ENCODE measurements around the gene UBA7. TPM values are rescaled to one million over a fixed set of nuclear protein-coding genes. Genes with fewer than 3 reads are reported as not detected.

UBA7 gene
- total and polyA plus RNA-seq, 7 donors = 3.3 to 10.4 (median 4.9) TPM

- Histone ChIP-seq H3K4me3 (no peak overlapping the region), H3K27ac (no peak overlapping the region), H3K4me1 (no peaks in the 10 kb centered on the region), H3K9me3 (no peaks in the 10 kb centered on the region), H3K27me3 (ENCODE audit: insufficient read depth in 3 of 3, low read length in 2 of 3) (no peaks in the 10 kb centered on the region), H3K36me3 (ENCODE audit: insufficient read depth in 1 of 2, low read depth in 1 of 2) (no peaks in the 10 kb centered on the region)
- ATAC-seq = no peak
- intact Hi-C loops (cut with DNase I) = no loop called here
- DNase-seq = no peak
- TF ChIP-seq, protein P1, sequence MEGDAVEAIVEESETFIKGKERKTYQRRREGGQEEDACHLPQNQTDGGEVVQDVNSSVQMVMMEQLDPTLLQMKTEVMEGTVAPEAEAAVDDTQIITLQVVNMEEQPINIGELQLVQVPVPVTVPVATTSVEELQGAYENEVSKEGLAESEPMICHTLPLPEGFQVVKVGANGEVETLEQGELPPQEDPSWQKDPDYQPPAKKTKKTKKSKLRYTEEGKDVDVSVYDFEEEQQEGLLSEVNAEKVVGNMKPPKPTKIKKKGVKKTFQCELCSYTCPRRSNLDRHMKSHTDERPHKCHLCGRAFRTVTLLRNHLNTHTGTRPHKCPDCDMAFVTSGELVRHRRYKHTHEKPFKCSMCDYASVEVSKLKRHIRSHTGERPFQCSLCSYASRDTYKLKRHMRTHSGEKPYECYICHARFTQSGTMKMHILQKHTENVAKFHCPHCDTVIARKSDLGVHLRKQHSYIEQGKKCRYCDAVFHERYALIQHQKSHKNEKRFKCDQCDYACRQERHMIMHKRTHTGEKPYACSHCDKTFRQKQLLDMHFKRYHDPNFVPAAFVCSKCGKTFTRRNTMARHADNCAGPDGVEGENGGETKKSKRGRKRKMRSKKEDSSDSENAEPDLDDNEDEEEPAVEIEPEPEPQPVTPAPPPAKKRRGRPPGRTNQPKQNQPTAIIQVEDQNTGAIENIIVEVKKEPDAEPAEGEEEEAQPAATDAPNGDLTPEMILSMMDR (IDR thresholded peaks at IDR 0.05) = no peak
- WGBS, 3 donors = 83 to 84% (median 84%) methylated on average over 24 of the region's 24 CpGs
Measured at GRCh38 chr3:49794926-49795905, 18.5 kb downstream of the UBA7 start.

DNA sequence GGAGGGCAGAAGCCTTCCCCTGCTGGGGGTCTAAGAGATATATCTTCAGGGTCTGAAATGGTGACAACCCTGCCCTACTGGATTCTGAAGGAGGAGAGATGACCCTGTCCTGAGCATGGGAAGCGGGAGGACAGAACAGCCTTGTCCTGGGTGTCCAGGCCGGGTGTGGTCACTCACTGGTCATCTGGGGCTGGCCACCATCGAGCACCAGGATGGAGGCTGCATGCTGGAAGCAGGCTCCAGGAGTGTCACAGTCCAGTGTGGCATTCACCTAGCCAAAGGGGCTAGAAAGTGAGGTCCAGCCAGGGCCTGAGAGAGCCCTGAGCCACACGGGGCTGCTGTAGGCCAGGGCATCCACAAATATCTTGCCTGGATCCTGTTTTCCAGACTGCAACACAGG, 19.3 kb downstream of the UBA7 start:
- intact Hi-C loops (cut with DNase I) = no loop called here
- H3K9me3 ChIP-seq = no peaks in the 10 kb centered on the region
- ATAC-seq (no peak), DNase-seq (no peak)
- TF ChIP-seq, protein P1 (IDR thresholded peaks at IDR 0.05) = no peak
- no peaks in the 10 kb centered on the region for H3K27me3 ChIP-seq (ENCODE audit: insufficient read depth in 3 of 3, low read length in 2 of 3)
- no peak overlapping the region for H3K27ac ChIP-seq
- 79 to 81% (median 79%) methylated on average over 4 of the region's 4 CpGs for WGBS, 3 donors
- no peaks in the 10 kb centered on the region for H3K4me1 ChIP-seq
- H3K36me3 ChIP-seq (ENCODE audit: insufficient read depth in 1 of 2, low read depth in 1 of 2) = no peaks in the 10 kb centered on the region
- H3K4me3 ChIP-seq = no peak overlapping the region

DNA sequence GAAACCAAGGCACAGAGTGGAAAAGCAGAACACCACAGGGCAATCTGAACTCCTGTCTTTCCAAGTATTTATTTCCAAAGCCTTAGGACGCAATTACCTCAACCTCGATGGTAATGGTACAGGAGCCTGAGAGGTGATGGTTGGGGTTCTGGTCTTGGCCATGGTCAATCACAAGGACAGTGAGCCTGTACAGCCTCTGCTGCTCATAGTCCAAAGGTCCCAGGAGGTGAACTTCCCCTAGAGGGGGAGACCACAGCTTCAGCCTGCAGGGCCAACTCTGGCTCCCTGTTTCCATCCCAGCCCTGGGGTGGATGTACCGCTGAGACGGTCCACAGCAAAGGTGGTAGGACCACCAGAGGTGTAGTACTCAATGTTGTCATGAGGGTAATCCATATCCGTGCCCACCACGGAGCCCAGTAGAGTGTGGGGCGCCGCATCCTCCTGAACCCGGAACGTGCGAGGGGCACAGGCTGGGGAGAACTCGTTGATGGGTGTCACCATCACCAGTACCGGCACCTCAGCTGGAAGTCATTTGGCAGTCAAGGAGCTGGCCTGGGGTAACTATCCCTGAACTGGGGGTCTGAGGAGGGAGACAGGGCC, 20.2 kb downstream of the UBA7 start:
- ATAC-seq (no peak), DNase-seq (no peak)
- Histone ChIP-seq H3K4me1 (no peaks in the 10 kb centered on the region), H3K4me3 (no peak overlapping the region), H3K36me3 (ENCODE audit: insufficient read depth in 1 of 2, low read depth in 1 of 2) (no peaks in the 10 kb centered on the region), H3K27ac (no peak overlapping the region), H3K9me3 (no peaks in the 10 kb centered on the region), H3K27me3 (ENCODE audit: insufficient read depth in 3 of 3, low read length in 2 of 3) (no peaks in the 10 kb centered on the region)
- TF ChIP-seq, protein P1 (IDR thresholded peaks at IDR 0.05) = no peak
- intact Hi-C loops (cut with DNase I) = no loop called here
- 93 to 96% (median 94%) methylated on average over 13 of the region's 13 CpGs for WGBS, 3 donors

- Histone ChIP-seq H3K9me3 (no peaks in the 10 kb centered on the region), H3K27ac (no peak overlapping the region), H3K36me3 (ENCODE audit: insufficient read depth in 1 of 2, low read depth in 1 of 2) (no peaks in the 10 kb centered on the region), H3K27me3 (ENCODE audit: insufficient read depth in 3 of 3, low read length in 2 of 3) (no peaks in the 10 kb centered on the region), H3K4me1 (no peaks in the 10 kb centered on the region), H3K4me3 (no peak overlapping the region)
- intact Hi-C loops (cut with DNase I) = no loop called here
- ATAC-seq (no peak), DNase-seq (no peak)
- TF ChIP-seq, protein P1 (IDR thresholded peaks at IDR 0.05) = no peak
- whole genome bisulfite sequencing, 3 donors = 83 to 91% (median 85%) methylated on average over 9 to 10 of the region's 10 CpGs
Measured at GRCh38 chr3:49792371-49793150, 21.2 kb downstream of the UBA7 start.

All from psoas muscle (tissue), 8 donors.